OCI-LY7 (cell line): ENCODE data around the gene NBEAL2.

Experiments
- CTCF ChIP-seq: fragments of 200-600 bp; sonication (generic); conservative IDR thresholded peaks from 2 replicates; pipeline ENCODE4 v1.5.1; 2014; ENCODE audit warnings: mild to moderate bottlenecking, antibody characterized with exemption, low read length, moderate library complexity, mixed read lengths
- EZH2phosphoT487 ChIP-seq: fragments of 200-600 bp; sonication (generic); IDR thresholded peaks from 2 replicates; pipeline ENCODE4 v1.6.1; 2018; ENCODE audit warnings: low read depth, borderline replicate concordance, mild to moderate bottlenecking, mixed run types, antibody characterized with exemption, low read length, moderate library complexity, mixed read lengths

- TF ChIP-seq CTCF (no peak), EZH2phosphoT487 (no peak)
These were observed 12.1 kb downstream of the NBEAL2 start for GRCh38 chr3:46991406-46992165.
